SK-N-SH (cell line): ENCODE measurements around the gene ATP13A4. TPM values are rescaled to one million over a fixed set of nuclear protein-coding genes. Genes with fewer than 3 reads are reported as not detected.

Source experiments
- CTCF ChIA-PET: fragments of 300-600, 350-600 bp; formaldehyde crosslinking; extraction: SDS; loops from one replicate; lab custom pipeline; 2021; lab: Yijun Ruan, JAX
- POLR2A ChIA-PET: fragments of 350-600 bp; sonication (Branson Sonifier 250); formaldehyde crosslinking; extraction: SDS; loops from one replicate; lab custom pipeline; 2020; ENCODE audit warnings: antibody characterized with exemption, inconsistent platforms; lab: Yijun Ruan, JAX
- DNase-seq: peaks from one replicate; pipeline ENCODE4 v3.0.0; 2012
- H2AFZ ChIP-seq: fragments of 200-600 bp; sonication (generic); 2 replicates; pipeline ENCODE4 v1.8.1; 2016; ENCODE audit warnings: antibody characterized with exemption, mild to moderate bottlenecking, low read depth
- H3F3A ChIP-seq: fragments of 200-600 bp; sonication (generic); replicated peaks from 2 replicates; pipeline ENCODE3; 2016; ENCODE audit warnings: antibody characterized with exemption, mild to moderate bottlenecking; ENCODE audit not compliant: insufficient read depth
- H3K27ac ChIP-seq, 2 experiments: fragments of 200-500 bp in 1 of 2; fragments of 200-600 bp in 1 of 2; sonication (Bioruptor generic) in 1 of 2; sonication (generic), shearing (Covaris generic) in 1 of 2; 2 replicates each; pipeline versions ENCODE4 v1.5.1 to v1.6.1; 2014 to 2016; ENCODE audit warnings: low read depth in 2 of 2, inconsistent platforms in 1 of 2, low read length in 1 of 2, mild to moderate bottlenecking in 1 of 2, mixed read lengths in 1 of 2
- H3K27me3 ChIP-seq: fragments of 200-600 bp; sonication (generic), shearing (Covaris generic); 2 replicates; pipeline ENCODE4 v1.6.1; 2016; ENCODE audit warnings: mixed run types; ENCODE audit not compliant: insufficient read depth
- H3K36me3 ChIP-seq, 2 experiments: fragments of 200-500 bp in 1 of 2; fragments of 200-600 bp in 1 of 2; sonication (Bioruptor generic) in 1 of 2; sonication (generic) in 1 of 2; replicated peaks in 1 of 2; 2 replicates each; pipeline versions ENCODE3 to v1.5.1; 2014 to 2016; ENCODE audit warnings: low read length in 1 of 2, mild to moderate bottlenecking in 1 of 2; ENCODE audit not compliant: insufficient read depth in 2 of 2, control insufficient read depth in 1 of 2
- H3K4me1 ChIP-seq, 2 experiments: fragments of 200-500 bp in 1 of 2; fragments of 200-600 bp in 1 of 2; sonication (Bioruptor generic) in 1 of 2; sonication (generic), shearing (Covaris generic) in 1 of 2; 2 replicates each; pipeline versions ENCODE4 v1.5.1 to v1.6.1; 2014 to 2016; ENCODE audit warnings: low read depth in 1 of 2, low read length in 1 of 2, mixed run types in 1 of 2; ENCODE audit not compliant: insufficient read depth in 2 of 2, control insufficient read depth in 1 of 2
- H3K4me2 ChIP-seq: fragments of 200-600 bp; sonication (generic), shearing (Covaris generic); 2 replicates; pipeline ENCODE4 v1.6.1; 2017; ENCODE audit warnings: mixed run types
- H3K4me3 ChIP-seq, 2 experiments: fragments of 200-500 bp in 1 of 2; fragments of 200-600 bp in 1 of 2; sonication (Bioruptor generic) in 1 of 2; sonication (generic), shearing (Covaris generic) in 1 of 2; 2 replicates each; pipeline versions ENCODE4 v1.5.1 to v1.8.1; 2014 to 2016; ENCODE audit warnings: low read depth in 2 of 2, inconsistent platforms in 1 of 2, low read length in 1 of 2, mild to moderate bottlenecking in 1 of 2, mixed read lengths in 1 of 2, moderate library complexity in 1 of 2
- H3K79me2 ChIP-seq: fragments of 200-600 bp; sonication (generic); 2 replicates; pipeline ENCODE4 v1.8.1; 2017; ENCODE audit warnings: mild to moderate bottlenecking; ENCODE audit not compliant: insufficient read depth
- H3K9ac ChIP-seq: fragments of 200-600 bp; sonication (generic); 2 replicates; pipeline ENCODE4 v1.6.1; 2017; ENCODE audit warnings: mixed run types
- H3K9me2 ChIP-seq: fragments of 200-600 bp; sonication (generic); 2 replicates; pipeline ENCODE4 v1.6.1; 2017; ENCODE audit warnings: mixed run types
- H3K9me3 ChIP-seq: fragments of 200-600 bp; sonication (generic); 2 replicates; pipeline ENCODE4 v1.6.1; 2017; ENCODE audit warnings: mixed run types, mild to moderate bottlenecking, moderate library complexity
- H4K20me1 ChIP-seq: fragments of 200-600 bp; sonication (generic); 2 replicates; pipeline ENCODE4 v1.6.1; 2017; ENCODE audit warnings: mild to moderate bottlenecking, mixed run types; ENCODE audit not compliant: insufficient read depth
- EZH2phosphoT487 ChIP-seq: fragments of 200-600 bp; sonication (generic); IDR thresholded peaks from 2 replicates; pipeline ENCODE4 v1.6.1; 2017; ENCODE audit warnings: low read depth, mixed run types, mild to moderate bottlenecking, antibody characterized with exemption, moderate library complexity, borderline replicate concordance
- JUND ChIP-seq: IDR thresholded peaks from 2 replicates; pipeline ENCODE4 v1.4.0; 2012
- MEF2A ChIP-seq: IDR thresholded peaks from 2 replicates; pipeline ENCODE4 v1.4.0; 2012; ENCODE audit warnings: low read depth, borderline replicate concordance
- MXI1 ChIP-seq: IDR thresholded peaks from 2 replicates; pipeline ENCODE4 v1.6.1; 2012; ENCODE audit warnings: mild to moderate bottlenecking, low read depth, low read length, improper control_type of control experiment
- NFIC ChIP-seq: IDR thresholded peaks from 2 replicates; pipeline ENCODE4 v1.4.0; 2012; ENCODE audit warnings: borderline replicate concordance
- SMC3 ChIP-seq: IDR thresholded peaks from 2 replicates; pipeline ENCODE4 v1.6.1; 2012; ENCODE audit warnings: low read depth, low read length, improper control_type of control experiment
- TAF1 ChIP-seq: IDR thresholded peaks from 2 replicates; pipeline ENCODE4 v1.6.1; 2012; ENCODE audit warnings: low read depth, mild to moderate bottlenecking, low read length, moderate library complexity, borderline replicate concordance
- TCF12 ChIP-seq: IDR thresholded peaks from 2 replicates; pipeline ENCODE4 v1.4.0; 2012
- TEAD4 ChIP-seq: IDR thresholded peaks from 2 replicates; pipeline ENCODE4 v1.4.0; 2012; ENCODE audit warnings: mild to moderate bottlenecking, borderline replicate concordance; ENCODE audit not compliant: insufficient read depth
- WGBS: methylation state at CpG from one replicate; pipeline ENCODE4 v1.1.6; 2017; ENCODE audit warnings: low lambda C conversion rate; 5-methylcytosine and 5-hydroxymethylcytosine counted together
- polyA plus RNA-seq, 3 experiments: library from polyadenylated mRNA; depleted of rRNA; stranded (reverse); fragments of >200 nt; gene quantifications; 2 replicates each; pipeline ENCODE4 v1.2.3, GENCODE V29; 2012
- TF ChIP-seq, protein P1 (sequence below): IDR thresholded peaks from 2 replicates; pipeline ENCODE4 v1.4.0; 2012; ENCODE audit warnings: low read depth
- TF ChIP-seq, protein P2 (sequence below): IDR thresholded peaks from 2 replicates; pipeline ENCODE4 v1.6.1; 2012; ENCODE audit warnings: mild to moderate bottlenecking, low read depth, low read length, moderate library complexity
- TF ChIP-seq, protein P3 (sequence below): fragments of 150-350 bp; IDR thresholded peaks from 2 replicates; pipeline ENCODE4 v1.6.1; 2016; ENCODE audit warnings: mild to moderate bottlenecking, low read depth, low read length
- TF ChIP-seq, protein P4 (sequence below): fragments of 200-600 bp; sonication (generic); IDR thresholded peaks from 2 replicates; pipeline ENCODE4 v1.6.1; 2017; ENCODE audit warnings: antibody characterized with exemption, mild to moderate bottlenecking, moderate library complexity

Gene ATP13A4
- polyA plus RNA-seq, 1 of the 3 experiments (the other 2 are of a cell fraction): 0.02 TPM

DNA sequence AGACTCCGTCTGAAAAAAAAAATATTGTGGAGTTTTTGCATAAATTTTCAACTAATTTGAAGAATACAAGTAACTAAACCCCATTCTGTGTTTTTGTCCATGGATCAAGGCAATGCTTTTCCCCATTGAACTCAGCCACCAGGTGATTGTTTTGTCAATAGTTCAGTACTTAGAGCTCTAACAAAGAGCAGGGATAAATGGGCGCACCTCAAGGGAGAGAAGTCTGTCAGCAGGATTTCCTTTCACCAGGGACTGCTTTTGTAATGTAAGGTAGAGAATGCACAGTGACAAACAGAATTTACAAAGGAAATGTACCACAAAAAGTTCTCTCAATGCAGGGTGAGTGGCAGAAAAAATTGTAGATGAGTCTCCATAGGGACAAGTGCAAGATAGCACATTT is 165.4 kb downstream of the ATP13A4 start:
- H2AFZ ChIP-seq: no peak overlapping the region
- no peaks in the 10 kb centered on the region for H3K79me2 ChIP-seq
- H3K27ac ChIP-seq: no peak overlapping the region
- WGBS: 12% methylated on average over 2 of the region's 2 CpGs
- POLR2A ChIA-PET: no interaction called here
- no peaks in the 10 kb centered on the region for H3K36me3 ChIP-seq
- H3K9me2 ChIP-seq: no peaks in the 10 kb centered on the region
- H3F3A ChIP-seq: no peaks in the 10 kb centered on the region
- no peak overlapping the region for H3K9ac ChIP-seq
- no peaks in the 10 kb centered on the region for H4K20me1 ChIP-seq
- H3K4me3 ChIP-seq: no peak overlapping the region
- H3K4me2 ChIP-seq: no peak overlapping the region
- no peak for TF ChIP-seq JUND
- TF ChIP-seq, protein P1, sequence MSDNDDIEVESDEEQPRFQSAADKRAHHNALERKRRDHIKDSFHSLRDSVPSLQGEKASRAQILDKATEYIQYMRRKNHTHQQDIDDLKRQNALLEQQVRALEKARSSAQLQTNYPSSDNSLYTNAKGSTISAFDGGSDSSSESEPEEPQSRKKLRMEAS: no peak
- TF ChIP-seq TAF1: no peak
- no peak for TF ChIP-seq MEF2A
- no peak for TF ChIP-seq TCF12
- TF ChIP-seq, protein P2, sequence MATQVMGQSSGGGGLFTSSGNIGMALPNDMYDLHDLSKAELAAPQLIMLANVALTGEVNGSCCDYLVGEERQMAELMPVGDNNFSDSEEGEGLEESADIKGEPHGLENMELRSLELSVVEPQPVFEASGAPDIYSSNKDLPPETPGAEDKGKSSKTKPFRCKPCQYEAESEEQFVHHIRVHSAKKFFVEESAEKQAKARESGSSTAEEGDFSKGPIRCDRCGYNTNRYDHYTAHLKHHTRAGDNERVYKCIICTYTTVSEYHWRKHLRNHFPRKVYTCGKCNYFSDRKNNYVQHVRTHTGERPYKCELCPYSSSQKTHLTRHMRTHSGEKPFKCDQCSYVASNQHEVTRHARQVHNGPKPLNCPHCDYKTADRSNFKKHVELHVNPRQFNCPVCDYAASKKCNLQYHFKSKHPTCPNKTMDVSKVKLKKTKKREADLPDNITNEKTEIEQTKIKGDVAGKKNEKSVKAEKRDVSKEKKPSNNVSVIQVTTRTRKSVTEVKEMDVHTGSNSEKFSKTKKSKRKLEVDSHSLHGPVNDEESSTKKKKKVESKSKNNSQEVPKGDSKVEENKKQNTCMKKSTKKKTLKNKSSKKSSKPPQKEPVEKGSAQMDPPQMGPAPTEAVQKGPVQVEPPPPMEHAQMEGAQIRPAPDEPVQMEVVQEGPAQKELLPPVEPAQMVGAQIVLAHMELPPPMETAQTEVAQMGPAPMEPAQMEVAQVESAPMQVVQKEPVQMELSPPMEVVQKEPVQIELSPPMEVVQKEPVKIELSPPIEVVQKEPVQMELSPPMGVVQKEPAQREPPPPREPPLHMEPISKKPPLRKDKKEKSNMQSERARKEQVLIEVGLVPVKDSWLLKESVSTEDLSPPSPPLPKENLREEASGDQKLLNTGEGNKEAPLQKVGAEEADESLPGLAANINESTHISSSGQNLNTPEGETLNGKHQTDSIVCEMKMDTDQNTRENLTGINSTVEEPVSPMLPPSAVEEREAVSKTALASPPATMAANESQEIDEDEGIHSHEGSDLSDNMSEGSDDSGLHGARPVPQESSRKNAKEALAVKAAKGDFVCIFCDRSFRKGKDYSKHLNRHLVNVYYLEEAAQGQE: no peak
- TF ChIP-seq MXI1: no peak
- no peak for TF ChIP-seq TEAD4
- no peak for TF ChIP-seq SMC3
- no peak for TF ChIP-seq EZH2phosphoT487
- TF ChIP-seq NFIC: no peak
- TF ChIP-seq, protein P3, sequence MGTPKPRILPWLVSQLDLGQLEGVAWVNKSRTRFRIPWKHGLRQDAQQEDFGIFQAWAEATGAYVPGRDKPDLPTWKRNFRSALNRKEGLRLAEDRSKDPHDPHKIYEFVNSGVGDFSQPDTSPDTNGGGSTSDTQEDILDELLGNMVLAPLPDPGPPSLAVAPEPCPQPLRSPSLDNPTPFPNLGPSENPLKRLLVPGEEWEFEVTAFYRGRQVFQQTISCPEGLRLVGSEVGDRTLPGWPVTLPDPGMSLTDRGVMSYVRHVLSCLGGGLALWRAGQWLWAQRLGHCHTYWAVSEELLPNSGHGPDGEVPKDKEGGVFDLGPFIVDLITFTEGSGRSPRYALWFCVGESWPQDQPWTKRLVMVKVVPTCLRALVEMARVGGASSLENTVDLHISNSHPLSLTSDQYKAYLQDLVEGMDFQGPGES: no peak
- TF ChIP-seq, protein P4, sequence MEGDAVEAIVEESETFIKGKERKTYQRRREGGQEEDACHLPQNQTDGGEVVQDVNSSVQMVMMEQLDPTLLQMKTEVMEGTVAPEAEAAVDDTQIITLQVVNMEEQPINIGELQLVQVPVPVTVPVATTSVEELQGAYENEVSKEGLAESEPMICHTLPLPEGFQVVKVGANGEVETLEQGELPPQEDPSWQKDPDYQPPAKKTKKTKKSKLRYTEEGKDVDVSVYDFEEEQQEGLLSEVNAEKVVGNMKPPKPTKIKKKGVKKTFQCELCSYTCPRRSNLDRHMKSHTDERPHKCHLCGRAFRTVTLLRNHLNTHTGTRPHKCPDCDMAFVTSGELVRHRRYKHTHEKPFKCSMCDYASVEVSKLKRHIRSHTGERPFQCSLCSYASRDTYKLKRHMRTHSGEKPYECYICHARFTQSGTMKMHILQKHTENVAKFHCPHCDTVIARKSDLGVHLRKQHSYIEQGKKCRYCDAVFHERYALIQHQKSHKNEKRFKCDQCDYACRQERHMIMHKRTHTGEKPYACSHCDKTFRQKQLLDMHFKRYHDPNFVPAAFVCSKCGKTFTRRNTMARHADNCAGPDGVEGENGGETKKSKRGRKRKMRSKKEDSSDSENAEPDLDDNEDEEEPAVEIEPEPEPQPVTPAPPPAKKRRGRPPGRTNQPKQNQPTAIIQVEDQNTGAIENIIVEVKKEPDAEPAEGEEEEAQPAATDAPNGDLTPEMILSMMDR: no peak
- no peak for DNase-seq
- CTCF ChIA-PET: no interaction called here
- H3K27me3 ChIP-seq: peaks cover 7% of the 10 kb centered on the region; the same call in 1 of the 2 replicates
- H3K4me1 ChIP-seq: no peaks in the 10 kb centered on the region
- H3K9me3 ChIP-seq: no peaks in the 10 kb centered on the region
